ENCODE results near the gene GJC1. TPM values are rescaled to one million over a fixed set of nuclear protein-coding genes. Genes with fewer than 3 reads are reported as not detected.

Gene GJC1
- total RNA-seq, 2 experiments from 2014 or later: not detected

- no peaks in the 10 kb centered on the region for H3K9me3 ChIP-seq (ENCODE audit: control insufficient read depth in 1 of 2, insufficient read depth in 1 of 2, low read length in 2 of 2)
- TF ChIP-seq CTCF (IDR thresholded peaks at IDR 0.05): no peak
- Mint-ChIP-seq H3K36me3 (ENCODE audit: low read depth) (no peaks in the 10 kb centered on the region), H3K9me3 (no peaks in the 10 kb centered on the region), H3K4me3 (no peak overlapping the region), H3K27ac (no peak overlapping the region), H3K4me1 (ENCODE audit: low read depth) (no peaks in the 10 kb centered on the region), H3K27me3 (no peaks in the 10 kb centered on the region)
- no peaks in the 10 kb centered on the region for H3K4me1 ChIP-seq (ENCODE audit: insufficient read depth, low read length)
- CTCF ChIA-PET: no interaction called here
- H3K36me3 ChIP-seq (ENCODE audit: insufficient read depth, low read length): no peaks in the 10 kb centered on the region
- H3K4me3 ChIP-seq (ENCODE audit: low read length): no peak overlapping the region
- DNase-seq (no peak), ATAC-seq (ENCODE audit: poor library complexity) (no peak)
- intact Hi-C loops (cut with DNase I, micrococcal nuclease): no loop called here
- POLR2A ChIA-PET: no interaction called here
- no peak overlapping the region for H3K27ac ChIP-seq (ENCODE audit: low read depth in 1 of 2, low read length in 2 of 2)
- H3K27me3 ChIP-seq (ENCODE audit: control insufficient read depth in 1 of 2, insufficient read depth in 2 of 2, low read length in 2 of 2): peaks cover 0 to 3% of the 10 kb centered on the region in 2 experiments
Observed at GRCh38 chr17:44795421-44795820, 34.7 kb downstream of the GJC1 start.

GRCh38 chr17:44794851-44795413 lies 35.2 kb downstream of the GJC1 start:
- Mint-ChIP-seq H3K4me3 (no peak overlapping the region), H3K9me3 (no peaks in the 10 kb centered on the region), H3K27me3 (no peaks in the 10 kb centered on the region), H3K36me3 (ENCODE audit: low read depth) (no peaks in the 10 kb centered on the region), H3K4me1 (ENCODE audit: low read depth) (no peaks in the 10 kb centered on the region), H3K27ac (no peak overlapping the region)
- Histone ChIP-seq H3K4me1 (ENCODE audit: insufficient read depth, low read length) (no peaks in the 10 kb centered on the region), H3K36me3 (ENCODE audit: insufficient read depth, low read length) (no peaks in the 10 kb centered on the region), H3K4me3 (ENCODE audit: low read length) (no peak overlapping the region), H3K9me3 (ENCODE audit: control insufficient read depth in 1 of 2, insufficient read depth in 1 of 2, low read length in 2 of 2) (no peaks in the 10 kb centered on the region), H3K27me3 (ENCODE audit: control insufficient read depth in 1 of 2, insufficient read depth in 2 of 2, low read length in 2 of 2) (peaks cover 0 to 3% of the 10 kb centered on the region in 2 experiments), H3K27ac (ENCODE audit: low read depth in 1 of 2, low read length in 2 of 2) (no peak overlapping the region)
- ChIA-PET POLR2A (no interaction called here), CTCF (no interaction called here)
- no peak for TF ChIP-seq CTCF (IDR thresholded peaks at IDR 0.05)
- intact Hi-C loops (cut with DNase I, micrococcal nuclease): no loop called here
- DNase-seq (peak in 2 of 14 experiments; percentile 49 to 64), ATAC-seq (ENCODE audit: poor library complexity) (no peak)

GRCh38 chr17:44793885-44794842 lies 35.9 kb downstream of the GJC1 start:
- Histone ChIP-seq H3K36me3 (ENCODE audit: insufficient read depth, low read length) (no peaks in the 10 kb centered on the region), H3K27ac (ENCODE audit: low read depth in 1 of 2, low read length in 2 of 2) (no peak overlapping the region), H3K27me3 (ENCODE audit: control insufficient read depth in 1 of 2, insufficient read depth in 2 of 2, low read length in 2 of 2) (peaks cover 0 to 3% of the 10 kb centered on the region in 2 experiments), H3K4me3 (ENCODE audit: low read length) (no peak overlapping the region), H3K9me3 (ENCODE audit: control insufficient read depth in 1 of 2, insufficient read depth in 1 of 2, low read length in 2 of 2) (no peaks in the 10 kb centered on the region), H3K4me1 (ENCODE audit: insufficient read depth, low read length) (no peaks in the 10 kb centered on the region)
- Mint-ChIP-seq H3K4me1 (ENCODE audit: low read depth) (no peaks in the 10 kb centered on the region), H3K9me3 (no peaks in the 10 kb centered on the region), H3K27ac (no peak overlapping the region), H3K36me3 (ENCODE audit: low read depth) (no peaks in the 10 kb centered on the region), H3K4me3 (no peak overlapping the region), H3K27me3 (no peaks in the 10 kb centered on the region)
- POLR2A ChIA-PET: no interaction called here
- ATAC-seq (ENCODE audit: poor library complexity) (no peak), DNase-seq (no peak)
- TF ChIP-seq CTCF (IDR thresholded peaks at IDR 0.05): no peak
- CTCF ChIA-PET: interaction anchor here (0.6 kb wide), 1 partner anchor 290 kb away, joined by 4 read pairs; no protein-coding TSS in a partner anchor
- intact Hi-C loops (cut with DNase I, micrococcal nuclease): no loop called here

Data from CD4-positive, alpha-beta T cell (primary cell).